Measurements from ENCODE around the gene DNAAF9. TPM values are rescaled to one million over a fixed set of nuclear protein-coding genes. Genes with fewer than 3 reads are reported as not detected.

DNAAF9 gene
- 14.1 and 16.9 TPM in 2 replicates for total RNA-seq
- polyA plus RNA-seq = 11.6 and 11.8 TPM in 2 replicates

DNA sequence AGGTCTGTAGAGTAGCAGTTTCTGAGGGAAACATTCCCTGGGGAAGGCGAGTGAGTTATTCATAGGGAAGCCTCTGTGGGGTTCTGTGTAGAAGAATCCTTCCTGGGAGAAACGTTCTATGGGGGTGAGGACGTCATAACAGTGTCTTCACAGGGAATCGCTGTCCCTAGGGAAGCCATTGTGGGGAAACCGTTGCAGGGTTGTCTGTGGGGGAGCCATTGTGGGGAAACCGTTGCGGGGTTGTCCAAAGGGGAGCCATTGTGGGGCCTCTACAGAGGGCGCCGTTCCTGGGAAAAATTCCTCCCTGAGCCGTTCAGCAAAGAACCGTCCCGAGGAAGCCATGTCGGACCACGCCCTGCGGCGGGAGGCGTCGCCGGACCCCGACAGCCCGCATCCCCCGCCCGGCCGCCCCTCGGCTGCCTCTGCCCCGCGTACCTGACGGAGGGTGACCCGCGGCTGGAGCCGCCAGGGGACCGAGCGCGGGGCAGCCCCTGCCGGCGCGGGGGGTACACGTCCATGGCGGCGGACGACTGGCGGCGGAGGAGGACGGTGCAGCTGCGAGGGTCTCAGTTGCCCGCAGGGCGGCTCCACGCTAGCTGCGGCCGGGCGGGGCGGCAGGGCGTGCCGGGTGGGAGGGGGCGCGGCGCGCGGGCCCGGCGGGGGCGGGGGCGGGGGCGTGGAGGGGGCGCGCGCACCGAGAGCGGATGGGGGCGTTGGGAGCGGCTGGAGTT lies at the start of gene DNAAF9:
Gene DNAAF9 (minus strand): TSS at position 630 of the 731 bp plus-strand sequence. CDS start 112 bp downstream, at position 518.
- Histone ChIP-seq H3K4me3 (peak within 1 kb of the TSS; percentile 84), H3K9me3 (ENCODE audit: low read depth) (no peaks in the 10 kb centered on the region), H3K27ac (peak within 1 kb of the TSS; percentile 85), H3K4me1 (ENCODE audit: low read depth) (peaks cover 10% of the 10 kb centered on the region), H3K36me3 (no peaks in the 10 kb centered on the region), H3K27me3 (no peaks in the 10 kb centered on the region)
- TF ChIP-seq, protein P1, sequence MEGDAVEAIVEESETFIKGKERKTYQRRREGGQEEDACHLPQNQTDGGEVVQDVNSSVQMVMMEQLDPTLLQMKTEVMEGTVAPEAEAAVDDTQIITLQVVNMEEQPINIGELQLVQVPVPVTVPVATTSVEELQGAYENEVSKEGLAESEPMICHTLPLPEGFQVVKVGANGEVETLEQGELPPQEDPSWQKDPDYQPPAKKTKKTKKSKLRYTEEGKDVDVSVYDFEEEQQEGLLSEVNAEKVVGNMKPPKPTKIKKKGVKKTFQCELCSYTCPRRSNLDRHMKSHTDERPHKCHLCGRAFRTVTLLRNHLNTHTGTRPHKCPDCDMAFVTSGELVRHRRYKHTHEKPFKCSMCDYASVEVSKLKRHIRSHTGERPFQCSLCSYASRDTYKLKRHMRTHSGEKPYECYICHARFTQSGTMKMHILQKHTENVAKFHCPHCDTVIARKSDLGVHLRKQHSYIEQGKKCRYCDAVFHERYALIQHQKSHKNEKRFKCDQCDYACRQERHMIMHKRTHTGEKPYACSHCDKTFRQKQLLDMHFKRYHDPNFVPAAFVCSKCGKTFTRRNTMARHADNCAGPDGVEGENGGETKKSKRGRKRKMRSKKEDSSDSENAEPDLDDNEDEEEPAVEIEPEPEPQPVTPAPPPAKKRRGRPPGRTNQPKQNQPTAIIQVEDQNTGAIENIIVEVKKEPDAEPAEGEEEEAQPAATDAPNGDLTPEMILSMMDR (IDR thresholded peaks at IDR 0.05; ENCODE audit: low read depth, low read length) = peak; percentile 23
- peak; percentile 67 to 78 for DNase-seq (ENCODE audit: low read depth in 1 of 2, low spot score in 1 of 2)

DNA sequence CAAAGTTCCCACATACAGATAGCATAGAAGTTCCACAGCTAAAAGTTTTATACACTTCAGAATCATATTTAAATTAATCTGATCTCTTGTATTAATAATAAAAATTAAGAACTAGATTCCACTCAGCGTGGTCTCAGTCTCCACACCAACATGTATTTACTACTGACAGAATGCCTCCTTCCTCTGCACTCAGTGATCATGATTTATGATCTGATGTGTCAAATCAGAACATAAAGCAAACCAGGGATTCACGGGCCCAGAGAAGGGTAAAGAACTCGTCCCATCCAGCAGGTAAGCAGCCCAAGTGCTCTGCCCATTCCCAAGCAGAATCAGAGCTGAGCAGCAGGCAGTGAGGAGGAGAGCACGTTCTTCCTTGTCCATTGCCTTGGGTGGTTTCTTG lies 49.2 kb upstream of the DNAAF9 start:
- no peak for DNase-seq (ENCODE audit: low read depth in 1 of 2, low spot score in 1 of 2)
- H3K27ac ChIP-seq = no peak overlapping the region
- TF ChIP-seq, protein P1 (IDR thresholded peaks at IDR 0.05; ENCODE audit: low read depth, low read length) = no peak
- no peak overlapping the region for H3K4me3 ChIP-seq
- H3K27me3 ChIP-seq = no peaks in the 10 kb centered on the region
- no peaks in the 10 kb centered on the region for H3K36me3 ChIP-seq
- H3K4me1 ChIP-seq (ENCODE audit: low read depth) = no peaks in the 10 kb centered on the region
- no peaks in the 10 kb centered on the region for H3K9me3 ChIP-seq (ENCODE audit: low read depth)

DNA sequence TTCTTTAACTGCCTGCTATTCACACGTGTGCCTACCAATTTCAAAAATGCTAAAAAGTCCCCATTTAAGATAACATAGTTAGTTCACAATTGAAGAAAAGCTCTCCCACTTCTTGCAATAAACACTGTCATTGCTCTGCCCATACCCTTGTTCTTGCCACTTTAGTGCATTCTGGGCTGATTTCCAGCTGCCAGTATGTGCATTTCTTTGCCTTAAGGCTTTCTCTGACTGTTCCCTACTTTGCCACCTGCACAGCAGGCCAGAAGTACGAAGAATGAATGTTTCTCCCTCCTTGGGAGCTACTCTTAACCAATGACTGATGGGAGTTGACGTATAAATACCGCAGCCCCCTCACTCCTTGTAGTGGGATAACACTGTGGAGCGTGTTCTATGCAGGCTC lies 47.4 kb upstream of the DNAAF9 start:
- Histone ChIP-seq H3K27ac (no peak overlapping the region), H3K4me3 (no peak overlapping the region), H3K27me3 (no peaks in the 10 kb centered on the region), H3K9me3 (ENCODE audit: low read depth) (no peaks in the 10 kb centered on the region), H3K36me3 (no peaks in the 10 kb centered on the region), H3K4me1 (ENCODE audit: low read depth) (no peaks in the 10 kb centered on the region)
- no peak for DNase-seq (ENCODE audit: low read depth in 1 of 2, low spot score in 1 of 2)
- TF ChIP-seq, protein P1 (IDR thresholded peaks at IDR 0.05; ENCODE audit: low read depth, low read length) = no peak

DNA sequence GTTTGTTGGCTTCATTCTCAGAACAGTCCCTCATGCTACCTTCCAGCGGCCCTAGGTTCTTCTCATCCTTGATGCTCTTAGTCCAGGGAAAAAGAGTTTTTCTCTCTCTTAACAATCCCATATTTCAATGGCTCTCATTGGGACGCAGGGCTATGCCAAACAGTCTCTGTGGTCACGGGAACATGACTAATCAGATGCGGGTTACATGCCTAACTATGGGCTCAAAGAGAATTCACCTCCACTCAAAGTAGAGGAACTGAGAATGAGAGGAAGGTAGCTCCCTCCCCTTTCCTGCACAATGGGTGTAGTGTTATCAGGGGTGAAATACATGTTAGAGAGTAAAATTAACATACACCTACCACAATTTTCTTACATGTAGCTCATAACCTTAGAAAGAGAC lies 45.2 kb upstream of the DNAAF9 start:
- Histone ChIP-seq H3K9me3 (ENCODE audit: low read depth) (no peaks in the 10 kb centered on the region), H3K4me1 (ENCODE audit: low read depth) (no peaks in the 10 kb centered on the region), H3K36me3 (no peaks in the 10 kb centered on the region), H3K27ac (no peak overlapping the region), H3K4me3 (no peak overlapping the region), H3K27me3 (no peaks in the 10 kb centered on the region)
- TF ChIP-seq, protein P1 (IDR thresholded peaks at IDR 0.05; ENCODE audit: low read depth, low read length) = no peak
- no peak for DNase-seq (ENCODE audit: low read depth in 1 of 2, low spot score in 1 of 2)

DNA sequence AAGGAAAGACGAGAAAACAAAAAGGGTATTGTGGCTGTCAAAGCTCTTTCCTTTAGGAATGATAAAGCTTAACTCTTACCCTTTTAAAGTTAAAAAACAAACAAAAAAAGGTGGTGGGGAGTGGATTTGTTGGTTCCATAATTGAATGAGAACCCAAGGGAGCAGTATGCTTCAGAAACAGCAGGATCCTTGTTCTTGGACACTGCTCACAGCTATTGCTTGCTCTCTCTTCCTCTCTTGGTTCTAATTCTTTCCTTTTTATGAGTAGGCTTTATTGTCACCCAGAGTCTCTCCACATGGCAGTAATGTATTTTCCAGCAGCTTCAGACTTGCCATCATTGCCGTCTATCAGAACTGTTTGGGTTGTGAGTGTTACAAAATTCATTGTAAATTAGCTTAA lies 44.7 kb upstream of the DNAAF9 start:
- TF ChIP-seq, protein P1 (IDR thresholded peaks at IDR 0.05; ENCODE audit: low read depth, low read length) = no peak
- Histone ChIP-seq H3K27ac (no peak overlapping the region), H3K9me3 (ENCODE audit: low read depth) (no peaks in the 10 kb centered on the region), H3K36me3 (no peaks in the 10 kb centered on the region), H3K4me3 (no peak overlapping the region), H3K27me3 (no peaks in the 10 kb centered on the region), H3K4me1 (ENCODE audit: low read depth) (no peaks in the 10 kb centered on the region)
- DNase-seq (ENCODE audit: low read depth in 1 of 2, low spot score in 1 of 2) = no peak

Data from cardiac muscle cell (in vitro differentiated cells and primary cell).